K562 (cell line): ENCODE measurements around the gene GLRX2.

ENCODE experiments used
- BDP1 ChIP-seq: IDR thresholded peaks from 3 replicates; pipeline ENCODE4 v1.6.1; 2011; ENCODE audit not compliant: insufficient read length, insufficient read depth
- ETV1 ChIP-seq: fragments of 450-650 bp; conservative IDR thresholded peaks from 2 replicates; pipeline ENCODE4 v1.6.1; 2016; ENCODE audit warnings: missing genetic modification characterization, control low read depth, low read depth, missing compliant biosample characterization
- JUNB ChIP-seq: fragments of 450-650 bp; formaldehyde crosslinking; conservative IDR thresholded peaks from 2 replicates; pipeline ENCODE4 v1.4.0; 2020; ENCODE audit warnings: mild to moderate bottlenecking
- MEIS2 ChIP-seq: fragments of 450-650 bp; IDR thresholded peaks from 2 replicates; pipeline ENCODE4 v1.6.1; 2014; ENCODE audit warnings: mild to moderate bottlenecking; ENCODE audit not compliant: partially characterized antibody
- MYC ChIP-seq, 2 experiments: fragments of 250-450 bp in 1 of 2; sonication (Bioruptor Pico) in 1 of 2; IDR thresholded peaks; 2 replicates each; pipeline versions ENCODE4 v1.5.1 to v1.6.1; 2012 to 2021; ENCODE audit warnings: low read depth in 2 of 2, borderline replicate concordance in 1 of 2, improper control_type of control experiment in 1 of 2, low read length in 1 of 2, mild to moderate bottlenecking in 1 of 2, moderate library complexity in 1 of 2
- POLR2AphosphoS5 ChIP-seq: IDR thresholded peaks from 2 replicates; pipeline ENCODE4 v1.6.1; 2011; ENCODE audit warnings: mild to moderate bottlenecking, low read depth, low read length, moderate library complexity; ENCODE audit not compliant: control insufficient read depth, insufficient read depth
- TAF1 ChIP-seq: IDR thresholded peaks from 2 replicates; pipeline ENCODE4 v1.6.1; 2011; ENCODE audit warnings: mild to moderate bottlenecking, low read length, moderate library complexity; ENCODE audit not compliant: insufficient read depth, control insufficient read depth, severe bottlenecking; ENCODE audit errors: extremely low read depth
- TF ChIP-seq, protein P1 (sequence below): fragments of 450-650 bp; IDR thresholded peaks from 2 replicates; pipeline ENCODE4 v1.6.1; 2016
- TF ChIP-seq, protein P2 (sequence below), 3 experiments: IDR thresholded peaks in 2 of 3; conservative IDR thresholded peaks in 1 of 3; 2 replicates each; pipeline ENCODE4 v1.5.1; 2011 to 2012; ENCODE audit warnings: low read length in 3 of 3, mild to moderate bottlenecking in 3 of 3, control low read depth in 2 of 3, improper control_type of control experiment in 1 of 3, inconsistent platforms in 1 of 3, low read depth in 1 of 3, mixed read lengths in 1 of 3, moderate library complexity in 1 of 3; ENCODE audit not compliant: insufficient read depth in 2 of 3
- TF ChIP-seq, protein P3 (sequence below): sonication (generic); formaldehyde crosslinking; IDR thresholded peaks from 2 replicates; pipeline ENCODE4 v1.5.0; 2020; ENCODE audit warnings: missing genetic modification reagents

DNA sequence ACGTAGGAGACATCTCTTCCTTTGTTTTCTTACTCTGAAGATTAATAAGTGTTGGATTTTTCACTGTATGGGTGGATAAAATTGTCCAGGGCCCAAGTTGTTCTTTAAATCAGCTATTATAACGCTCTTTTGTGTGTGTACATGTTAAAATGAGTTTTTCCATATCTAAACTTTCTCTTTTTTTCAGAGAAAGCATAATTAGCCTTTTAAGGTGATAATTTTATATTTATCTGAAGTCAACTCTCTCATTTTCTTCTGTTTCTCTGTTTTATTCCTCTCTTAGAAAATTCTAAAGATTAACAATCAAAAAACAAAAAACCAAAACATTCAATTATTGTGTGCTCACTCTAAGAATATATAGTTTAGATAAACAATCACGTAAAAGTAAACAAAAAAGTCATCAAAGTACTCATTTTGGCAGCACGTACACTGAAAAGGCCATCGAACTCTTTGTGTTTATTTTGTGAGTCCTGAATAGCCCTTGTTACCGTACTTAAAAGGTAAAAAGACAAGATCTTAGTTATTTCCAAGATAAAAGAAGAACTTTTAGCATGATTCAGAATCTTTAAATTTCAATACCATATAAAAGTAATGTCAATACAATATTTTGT, 9.4 kb upstream of the GLRX2 start:
- TF ChIP-seq POLR2AphosphoS5: no peak
- no peak for TF ChIP-seq MYC (IDR thresholded peaks at IDR 0.05; ENCODE audit: low read depth, low read length)
- TF ChIP-seq MYC (CRISPR knock-in tag; IDR thresholded peaks at IDR 0.05; ENCODE audit: borderline replicate concordance, low read depth): no peak
- no peak for TF ChIP-seq MEIS2
- TF ChIP-seq, protein P1, sequence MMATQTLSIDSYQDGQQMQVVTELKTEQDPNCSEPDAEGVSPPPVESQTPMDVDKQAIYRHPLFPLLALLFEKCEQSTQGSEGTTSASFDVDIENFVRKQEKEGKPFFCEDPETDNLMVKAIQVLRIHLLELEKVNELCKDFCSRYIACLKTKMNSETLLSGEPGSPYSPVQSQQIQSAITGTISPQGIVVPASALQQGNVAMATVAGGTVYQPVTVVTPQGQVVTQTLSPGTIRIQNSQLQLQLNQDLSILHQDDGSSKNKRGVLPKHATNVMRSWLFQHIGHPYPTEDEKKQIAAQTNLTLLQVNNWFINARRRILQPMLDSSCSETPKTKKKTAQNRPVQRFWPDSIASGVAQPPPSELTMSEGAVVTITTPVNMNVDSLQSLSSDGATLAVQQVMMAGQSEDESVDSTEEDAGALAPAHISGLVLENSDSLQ: no peak
- TF ChIP-seq, protein P2, sequence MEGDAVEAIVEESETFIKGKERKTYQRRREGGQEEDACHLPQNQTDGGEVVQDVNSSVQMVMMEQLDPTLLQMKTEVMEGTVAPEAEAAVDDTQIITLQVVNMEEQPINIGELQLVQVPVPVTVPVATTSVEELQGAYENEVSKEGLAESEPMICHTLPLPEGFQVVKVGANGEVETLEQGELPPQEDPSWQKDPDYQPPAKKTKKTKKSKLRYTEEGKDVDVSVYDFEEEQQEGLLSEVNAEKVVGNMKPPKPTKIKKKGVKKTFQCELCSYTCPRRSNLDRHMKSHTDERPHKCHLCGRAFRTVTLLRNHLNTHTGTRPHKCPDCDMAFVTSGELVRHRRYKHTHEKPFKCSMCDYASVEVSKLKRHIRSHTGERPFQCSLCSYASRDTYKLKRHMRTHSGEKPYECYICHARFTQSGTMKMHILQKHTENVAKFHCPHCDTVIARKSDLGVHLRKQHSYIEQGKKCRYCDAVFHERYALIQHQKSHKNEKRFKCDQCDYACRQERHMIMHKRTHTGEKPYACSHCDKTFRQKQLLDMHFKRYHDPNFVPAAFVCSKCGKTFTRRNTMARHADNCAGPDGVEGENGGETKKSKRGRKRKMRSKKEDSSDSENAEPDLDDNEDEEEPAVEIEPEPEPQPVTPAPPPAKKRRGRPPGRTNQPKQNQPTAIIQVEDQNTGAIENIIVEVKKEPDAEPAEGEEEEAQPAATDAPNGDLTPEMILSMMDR (IDR thresholded peaks at IDR 0.05 in 2 of 3, conservative IDR thresholded peaks at IDR 0.05 in 1 of 3; ENCODE audit: insufficient read depth in 2 of 3, low read depth in 1 of 3, low read length in 3 of 3): no peak
- no peak for TF ChIP-seq ETV1 (tag)
- TF ChIP-seq BDP1: no peak
- TF ChIP-seq TAF1: no peak
- TF ChIP-seq JUNB (CRISPR knock-in tag): no peak
- TF ChIP-seq, protein P3, sequence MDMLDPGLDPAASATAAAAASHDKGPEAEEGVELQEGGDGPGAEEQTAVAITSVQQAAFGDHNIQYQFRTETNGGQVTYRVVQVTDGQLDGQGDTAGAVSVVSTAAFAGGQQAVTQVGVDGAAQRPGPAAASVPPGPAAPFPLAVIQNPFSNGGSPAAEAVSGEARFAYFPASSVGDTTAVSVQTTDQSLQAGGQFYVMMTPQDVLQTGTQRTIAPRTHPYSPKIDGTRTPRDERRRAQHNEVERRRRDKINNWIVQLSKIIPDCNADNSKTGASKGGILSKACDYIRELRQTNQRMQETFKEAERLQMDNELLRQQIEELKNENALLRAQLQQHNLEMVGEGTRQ (CRISPR knock-in tag): no peak
